Ishikawa (cell line): ENCODE results near the gene DENND4C.

ENCODE experiments used
- CEBPB ChIP-seq: IDR thresholded peaks from 2 replicates; pipeline ENCODE4 v1.6.1; 2012
- CREB1 ChIP-seq: IDR thresholded peaks from 2 replicates; pipeline ENCODE4 v1.6.1; 2012; ENCODE audit warnings: low read depth
- EP300 ChIP-seq: IDR thresholded peaks from 2 replicates; pipeline ENCODE4 v1.6.1; 2012; ENCODE audit warnings: borderline replicate concordance
- FOXM1 ChIP-seq: IDR thresholded peaks from 2 replicates; pipeline ENCODE4 v1.6.1; 2012; ENCODE audit warnings: low read depth, borderline replicate concordance
- RAD21 ChIP-seq: IDR thresholded peaks from 2 replicates; pipeline ENCODE4 v1.6.1; 2012; ENCODE audit warnings: low read depth
- TAF1 ChIP-seq: IDR thresholded peaks from 2 replicates; pipeline ENCODE4 v1.6.1; 2012; ENCODE audit warnings: low read depth, mild to moderate bottlenecking
- TEAD4 ChIP-seq: IDR thresholded peaks from 2 replicates; pipeline ENCODE4 v1.6.1; 2012
- YY1 ChIP-seq: IDR thresholded peaks from 2 replicates; pipeline ENCODE4 v1.6.1; 2012; ENCODE audit warnings: low read depth
- TF ChIP-seq, protein P1 (sequence below): IDR thresholded peaks from 2 replicates; pipeline ENCODE4 v1.6.1; 2012
- TF ChIP-seq, protein P2 (sequence below): IDR thresholded peaks from 2 replicates; pipeline ENCODE4 v1.6.1; 2012; ENCODE audit warnings: low read depth, mild to moderate bottlenecking
- TF ChIP-seq, protein P3 (sequence below): IDR thresholded peaks from 2 replicates; pipeline ENCODE4 v1.6.1; 2012

DNA sequence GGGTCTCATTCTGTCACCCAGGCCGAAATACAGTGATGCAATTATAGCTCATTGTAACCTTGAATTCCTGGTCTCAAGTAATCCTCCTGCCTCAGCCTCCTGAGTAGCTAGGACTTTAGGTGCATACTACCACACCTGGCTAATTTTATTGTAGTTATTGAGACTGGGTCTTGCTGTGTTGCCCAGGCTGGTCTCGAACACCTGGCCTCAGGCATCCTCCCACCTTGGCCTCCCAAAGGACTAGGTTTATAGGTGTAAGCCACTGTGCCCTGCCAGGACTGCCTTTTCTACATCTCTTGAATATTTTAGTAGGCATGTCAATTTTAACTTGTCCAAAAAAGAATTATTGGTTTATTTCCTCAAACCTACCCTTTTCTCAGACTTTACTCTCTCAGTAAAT is 16.9 kb downstream of the DENND4C start:
- TF ChIP-seq CREB1, result no peak
- TF ChIP-seq TAF1, result no peak
- no peak for TF ChIP-seq TEAD4
- no peak for TF ChIP-seq EP300
- TF ChIP-seq CEBPB, result no peak
- TF ChIP-seq, protein P1, sequence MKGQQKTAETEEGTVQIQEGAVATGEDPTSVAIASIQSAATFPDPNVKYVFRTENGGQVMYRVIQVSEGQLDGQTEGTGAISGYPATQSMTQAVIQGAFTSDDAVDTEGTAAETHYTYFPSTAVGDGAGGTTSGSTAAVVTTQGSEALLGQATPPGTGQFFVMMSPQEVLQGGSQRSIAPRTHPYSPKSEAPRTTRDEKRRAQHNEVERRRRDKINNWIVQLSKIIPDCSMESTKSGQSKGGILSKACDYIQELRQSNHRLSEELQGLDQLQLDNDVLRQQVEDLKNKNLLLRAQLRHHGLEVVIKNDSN, result no peak
- no peak for TF ChIP-seq FOXM1
- TF ChIP-seq RAD21, result no peak
- TF ChIP-seq, protein P2, sequence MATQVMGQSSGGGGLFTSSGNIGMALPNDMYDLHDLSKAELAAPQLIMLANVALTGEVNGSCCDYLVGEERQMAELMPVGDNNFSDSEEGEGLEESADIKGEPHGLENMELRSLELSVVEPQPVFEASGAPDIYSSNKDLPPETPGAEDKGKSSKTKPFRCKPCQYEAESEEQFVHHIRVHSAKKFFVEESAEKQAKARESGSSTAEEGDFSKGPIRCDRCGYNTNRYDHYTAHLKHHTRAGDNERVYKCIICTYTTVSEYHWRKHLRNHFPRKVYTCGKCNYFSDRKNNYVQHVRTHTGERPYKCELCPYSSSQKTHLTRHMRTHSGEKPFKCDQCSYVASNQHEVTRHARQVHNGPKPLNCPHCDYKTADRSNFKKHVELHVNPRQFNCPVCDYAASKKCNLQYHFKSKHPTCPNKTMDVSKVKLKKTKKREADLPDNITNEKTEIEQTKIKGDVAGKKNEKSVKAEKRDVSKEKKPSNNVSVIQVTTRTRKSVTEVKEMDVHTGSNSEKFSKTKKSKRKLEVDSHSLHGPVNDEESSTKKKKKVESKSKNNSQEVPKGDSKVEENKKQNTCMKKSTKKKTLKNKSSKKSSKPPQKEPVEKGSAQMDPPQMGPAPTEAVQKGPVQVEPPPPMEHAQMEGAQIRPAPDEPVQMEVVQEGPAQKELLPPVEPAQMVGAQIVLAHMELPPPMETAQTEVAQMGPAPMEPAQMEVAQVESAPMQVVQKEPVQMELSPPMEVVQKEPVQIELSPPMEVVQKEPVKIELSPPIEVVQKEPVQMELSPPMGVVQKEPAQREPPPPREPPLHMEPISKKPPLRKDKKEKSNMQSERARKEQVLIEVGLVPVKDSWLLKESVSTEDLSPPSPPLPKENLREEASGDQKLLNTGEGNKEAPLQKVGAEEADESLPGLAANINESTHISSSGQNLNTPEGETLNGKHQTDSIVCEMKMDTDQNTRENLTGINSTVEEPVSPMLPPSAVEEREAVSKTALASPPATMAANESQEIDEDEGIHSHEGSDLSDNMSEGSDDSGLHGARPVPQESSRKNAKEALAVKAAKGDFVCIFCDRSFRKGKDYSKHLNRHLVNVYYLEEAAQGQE, result no peak
- TF ChIP-seq, protein P3, sequence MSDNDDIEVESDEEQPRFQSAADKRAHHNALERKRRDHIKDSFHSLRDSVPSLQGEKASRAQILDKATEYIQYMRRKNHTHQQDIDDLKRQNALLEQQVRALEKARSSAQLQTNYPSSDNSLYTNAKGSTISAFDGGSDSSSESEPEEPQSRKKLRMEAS, result no peak
- TF ChIP-seq YY1, result no peak
